C4-2B (cell line): Measurements from ENCODE around the gene CEP72.

Experiments
- ZFX ChIP-seq: fragments of 450-650 bp; IDR thresholded peaks from 2 replicates; pipeline ENCODE4 v1.6.1; 2017
- TF ChIP-seq, protein P1 (sequence below): fragments of 450-650 bp; conservative IDR thresholded peaks from 2 replicates; pipeline ENCODE4 v1.5.1; 2017; ENCODE audit warnings: mild to moderate bottlenecking

GRCh38 chr5:670396-671270, 58.5 kb downstream of the CEP72 start:
- TF ChIP-seq, protein P1, sequence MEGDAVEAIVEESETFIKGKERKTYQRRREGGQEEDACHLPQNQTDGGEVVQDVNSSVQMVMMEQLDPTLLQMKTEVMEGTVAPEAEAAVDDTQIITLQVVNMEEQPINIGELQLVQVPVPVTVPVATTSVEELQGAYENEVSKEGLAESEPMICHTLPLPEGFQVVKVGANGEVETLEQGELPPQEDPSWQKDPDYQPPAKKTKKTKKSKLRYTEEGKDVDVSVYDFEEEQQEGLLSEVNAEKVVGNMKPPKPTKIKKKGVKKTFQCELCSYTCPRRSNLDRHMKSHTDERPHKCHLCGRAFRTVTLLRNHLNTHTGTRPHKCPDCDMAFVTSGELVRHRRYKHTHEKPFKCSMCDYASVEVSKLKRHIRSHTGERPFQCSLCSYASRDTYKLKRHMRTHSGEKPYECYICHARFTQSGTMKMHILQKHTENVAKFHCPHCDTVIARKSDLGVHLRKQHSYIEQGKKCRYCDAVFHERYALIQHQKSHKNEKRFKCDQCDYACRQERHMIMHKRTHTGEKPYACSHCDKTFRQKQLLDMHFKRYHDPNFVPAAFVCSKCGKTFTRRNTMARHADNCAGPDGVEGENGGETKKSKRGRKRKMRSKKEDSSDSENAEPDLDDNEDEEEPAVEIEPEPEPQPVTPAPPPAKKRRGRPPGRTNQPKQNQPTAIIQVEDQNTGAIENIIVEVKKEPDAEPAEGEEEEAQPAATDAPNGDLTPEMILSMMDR = no peak
- no peak for TF ChIP-seq ZFX
